HG03575 (cell line): ENCODE results near the gene KMT5B.

ENCODE experiments used
- ATAC-seq: cut with Tn5 transposase; IDR thresholded peaks from one replicate; pipeline ENCODE4 v1.9.1; 2021; ENCODE audit not compliant: unreplicated experiment, insufficient number of reproducible peaks, low FRiP score; ENCODE audit errors: extremely low read depth

Gene KMT5B

DNA sequence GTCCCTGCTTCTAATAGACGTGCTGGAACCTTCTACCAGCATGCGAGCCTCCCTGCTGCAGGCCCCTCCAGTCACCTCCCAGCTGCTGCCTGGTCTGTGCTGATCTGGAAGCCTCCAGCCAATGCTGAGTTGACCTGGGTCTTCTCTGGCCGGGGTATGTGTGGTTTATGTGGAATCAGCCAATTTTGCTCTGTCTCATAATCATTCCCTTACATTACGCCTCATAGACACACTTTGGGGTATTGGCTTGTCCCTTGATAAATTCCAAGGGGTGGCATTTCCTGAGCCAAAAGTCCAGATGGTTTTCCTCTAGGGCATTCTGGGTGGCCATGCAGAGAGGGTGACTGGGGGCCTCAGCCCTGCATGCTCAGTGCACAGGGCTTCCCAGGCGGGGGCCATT is 8.3 kb upstream of the KMT5B start:
- no peak for ATAC-seq

DNA sequence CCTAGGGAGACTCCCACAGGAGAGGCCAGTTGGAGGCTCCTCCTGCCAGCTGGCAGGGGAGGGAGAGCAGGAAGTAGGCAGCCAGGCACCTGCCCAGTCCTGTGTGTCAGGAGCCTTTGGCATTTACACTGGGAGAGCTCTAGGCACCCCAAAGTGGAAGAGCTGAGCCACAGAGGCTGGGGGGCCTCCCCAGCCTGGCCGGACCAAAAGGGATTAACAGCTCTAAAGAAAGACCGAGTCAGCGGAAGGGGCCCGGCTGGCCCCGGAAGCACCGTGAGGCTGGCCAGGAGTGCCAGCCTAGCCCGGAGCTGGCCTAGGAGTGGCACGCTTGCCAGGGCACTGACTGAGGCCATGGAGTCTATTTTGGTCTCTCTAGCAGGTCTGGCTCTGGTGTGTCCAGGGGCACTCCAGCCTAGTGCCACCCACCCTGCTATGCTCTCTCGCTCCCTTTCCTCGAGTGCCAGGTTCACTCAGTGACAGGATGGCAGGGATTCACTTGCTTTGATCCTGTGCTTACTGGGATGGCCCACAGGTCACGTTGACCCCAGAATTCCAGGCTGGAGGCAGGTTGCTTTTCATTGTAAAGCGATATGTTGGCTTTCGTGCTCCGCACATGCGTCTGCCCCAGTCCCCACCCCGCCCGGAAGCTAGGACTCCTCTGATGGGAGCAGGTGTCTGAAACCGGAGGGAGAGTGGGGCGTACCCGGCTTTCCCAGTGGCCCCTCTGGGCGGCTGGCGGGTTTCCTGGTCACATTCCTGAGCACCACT is 3.3 kb upstream of the KMT5B start:
- no peak for ATAC-seq

- ATAC-seq: no peak
These were observed 2.6 kb upstream of the KMT5B start for GRCh38 chr11:68215524-68216170.

- ATAC-seq: no peak
These were observed 2.0 kb upstream of the KMT5B start for GRCh38 chr11:68215087-68215445.

GRCh38 chr11:68214173-68215086 is 1.3 kb upstream of the KMT5B start:
- no peak for ATAC-seq

DNA sequence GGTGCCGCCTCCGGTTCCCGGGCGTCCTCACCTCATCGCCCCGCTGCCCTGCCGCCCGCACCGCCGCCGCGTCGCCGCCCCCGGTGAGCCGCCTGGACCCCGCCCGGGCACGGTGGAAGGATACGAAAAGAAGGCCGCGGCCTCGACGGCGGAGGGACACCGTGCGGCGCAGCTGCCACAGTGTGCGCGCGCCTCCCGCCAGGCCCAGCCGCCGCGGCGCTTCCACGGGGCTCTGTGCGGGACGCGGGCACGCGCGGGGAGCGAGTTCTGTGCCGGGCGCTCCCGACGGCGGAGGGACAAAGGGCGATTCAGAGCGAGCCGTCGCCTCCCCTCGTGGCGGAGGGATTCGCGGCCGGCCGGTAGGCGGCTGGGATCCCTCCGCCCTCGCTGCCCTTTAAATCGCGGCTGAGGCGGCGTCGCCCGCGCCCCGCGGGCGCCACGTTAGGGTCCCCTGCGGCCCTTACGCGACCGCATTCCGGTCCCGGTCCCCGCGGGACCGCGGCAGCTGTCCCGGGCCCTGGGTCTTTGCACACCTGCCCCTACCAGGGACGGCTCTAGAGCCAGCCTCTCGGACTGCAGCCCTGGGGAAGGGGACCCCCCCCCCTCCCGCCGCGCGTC is 568 bp upstream of the KMT5B start:
- ATAC-seq: no peak

DNA sequence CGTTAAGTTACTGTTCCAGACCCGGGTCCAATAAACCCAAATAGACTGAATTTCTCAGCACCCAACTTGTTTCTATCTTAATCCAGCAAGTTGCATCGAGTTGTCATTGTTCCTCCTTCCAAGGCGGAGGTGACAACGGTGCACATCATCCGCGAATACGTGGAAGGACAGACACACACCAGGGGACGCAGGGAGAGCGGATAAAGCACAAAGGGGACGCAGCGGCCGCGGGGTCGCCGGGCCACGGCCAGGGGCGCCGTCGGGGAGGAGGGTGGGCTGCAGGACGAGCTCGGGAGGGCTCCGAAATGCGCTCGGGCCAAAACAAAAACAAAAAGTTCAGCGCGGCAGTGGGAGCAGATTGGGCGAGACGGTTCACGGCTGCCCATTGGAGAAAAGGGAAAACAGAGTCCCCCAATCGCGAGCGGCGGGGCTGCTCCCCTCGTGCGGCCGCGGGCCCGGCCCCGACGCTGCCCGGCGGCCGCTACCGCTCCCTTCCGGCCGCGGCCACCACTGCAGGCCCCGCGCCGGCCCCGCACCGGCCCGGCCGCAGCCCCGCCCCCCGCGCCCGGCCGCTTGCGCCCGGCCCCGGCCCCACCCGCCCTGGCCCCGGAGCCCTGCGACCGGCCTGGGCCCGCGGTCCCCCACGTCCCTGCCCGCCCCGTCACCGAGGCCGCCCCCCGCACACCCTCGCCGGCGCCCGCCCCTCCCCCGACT is 518 bp downstream of the KMT5B start:
- ATAC-seq: no peak

DNA sequence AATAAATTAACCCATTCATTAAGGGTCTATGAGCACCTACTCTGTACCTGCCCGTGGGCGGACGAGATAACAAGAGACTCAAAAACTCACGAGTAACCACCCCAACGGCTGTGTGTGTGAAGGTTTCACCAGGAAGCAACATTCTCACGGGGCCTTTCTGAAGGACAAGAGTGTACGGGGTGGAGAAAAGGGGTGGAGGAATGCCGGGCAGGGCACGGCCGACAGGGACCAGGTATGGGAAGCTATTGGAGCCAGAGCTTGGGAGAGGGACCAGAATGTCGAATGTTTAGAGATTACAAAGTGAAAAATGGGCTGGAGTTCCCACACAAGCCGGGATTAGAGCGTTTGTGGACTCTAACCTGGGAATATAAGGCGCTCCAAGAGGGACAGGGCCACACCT is 1.6 kb downstream of the KMT5B start:
- ATAC-seq: no peak

GRCh38 chr11:68206211-68206610 is 6.9 kb downstream of the KMT5B start:
- no peak for ATAC-seq

DNA sequence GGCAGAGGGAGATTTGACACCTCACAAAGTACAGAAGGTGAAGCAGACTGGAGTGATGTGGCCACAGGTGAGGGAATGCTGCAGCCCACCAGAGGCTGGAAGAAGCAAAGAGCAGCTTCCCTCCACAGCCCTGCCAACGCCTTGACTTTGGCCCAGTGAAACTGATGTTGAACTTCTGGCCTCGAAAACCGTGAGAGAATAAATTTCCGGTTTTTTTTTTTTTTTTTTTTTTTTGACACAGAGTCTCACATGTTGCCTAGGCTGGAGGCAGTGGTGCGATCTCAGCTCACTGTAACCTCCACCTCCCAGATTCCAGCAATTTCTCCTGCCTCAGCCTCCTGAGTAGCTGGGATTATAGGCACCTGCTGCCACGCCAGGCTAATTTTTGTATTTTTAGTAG is 8.7 kb downstream of the KMT5B start:
- ATAC-seq: no peak

DNA sequence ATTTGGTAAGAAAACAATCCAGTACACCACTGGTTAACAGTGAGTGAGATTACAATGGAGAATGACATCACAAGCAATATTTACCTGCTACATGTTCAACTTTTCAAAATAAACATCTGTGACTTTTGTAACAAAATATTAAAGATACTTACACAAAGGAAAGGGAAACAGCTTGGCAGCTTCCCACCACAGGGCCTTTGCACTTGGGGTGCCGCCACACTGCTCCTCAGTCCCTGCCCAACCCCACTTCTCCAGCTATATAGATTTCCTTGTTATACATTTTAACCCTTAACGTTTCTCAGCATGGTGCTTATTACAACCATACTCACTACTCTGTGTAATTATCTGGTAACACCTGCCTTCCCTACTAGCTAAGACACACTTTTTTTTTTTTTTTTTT is 10.9 kb downstream of the KMT5B start:
- no peak for ATAC-seq

DNA sequence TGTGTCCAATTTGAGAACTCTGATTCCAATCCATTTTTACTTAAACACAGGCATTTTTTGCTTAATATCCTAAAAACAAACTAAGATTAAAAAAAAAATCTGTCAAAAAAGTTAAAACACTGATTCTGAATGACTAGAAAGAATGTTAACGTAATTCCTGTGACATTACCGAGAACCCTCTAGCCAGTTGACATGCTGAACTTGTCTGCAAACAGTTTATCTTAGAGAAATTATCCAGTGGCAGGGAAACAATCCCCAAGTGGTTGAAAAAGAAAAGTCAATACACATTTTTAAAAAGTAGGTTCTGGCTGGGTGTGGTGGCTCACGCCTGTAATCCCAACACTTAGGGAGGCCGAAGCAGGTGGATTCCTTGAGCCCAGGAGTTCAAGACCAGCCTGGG is 11.6 kb downstream of the KMT5B start:
- no peak for ATAC-seq

GRCh38 chr11:68200639-68201038 is 12.5 kb downstream of the KMT5B start:
- ATAC-seq: no peak

- no peak for ATAC-seq
These were observed 13.7 kb downstream of the KMT5B start for GRCh38 chr11:68199295-68199987.

GRCh38 chr11:68196219-68196618 is 16.9 kb downstream of the KMT5B start:
- no peak for ATAC-seq

GRCh38 chr11:68194675-68195294 is 18.3 kb downstream of the KMT5B start:
- ATAC-seq: no peak

GRCh38 chr11:68193018-68193417 is 20.1 kb downstream of the KMT5B start:
- no peak for ATAC-seq
